Mucosa of stomach (tissue), 1 donor: ENCODE data around the gene SYNJ2.

Experiments used
- H3K27me3 ChIP-seq: one replicate; pipeline ENCODE4 v1.7.0; 2013; ENCODE audit warnings: mild to moderate bottlenecking, low read length; ENCODE audit not compliant: control insufficient read depth, insufficient read depth
- H3K36me3 ChIP-seq: one replicate; pipeline ENCODE4 v1.7.0; 2013; ENCODE audit warnings: low read length; ENCODE audit not compliant: control insufficient read depth, insufficient read depth
- H3K4me1 ChIP-seq: one replicate; pipeline ENCODE4 v1.7.0; 2013; ENCODE audit warnings: mild to moderate bottlenecking, low read length; ENCODE audit not compliant: control insufficient read depth, insufficient read depth
- H3K4me3 ChIP-seq: one replicate; pipeline ENCODE4 v1.7.0; 2013; ENCODE audit warnings: low read length
- H3K9ac ChIP-seq: one replicate; pipeline ENCODE4 v1.7.0; 2013; ENCODE audit warnings: mild to moderate bottlenecking, low read length, moderate library complexity
- H3K9me3 ChIP-seq: one replicate; pipeline ENCODE4 v1.7.0; 2013; ENCODE audit warnings: mild to moderate bottlenecking, low read length, moderate library complexity; ENCODE audit not compliant: control insufficient read depth
- donor health status: Pancreatic carcinoma.

The SYNJ2 gene

GRCh38 chr6:158061709-158062461 is 80.2 kb downstream of the SYNJ2 start:
- Histone ChIP-seq H3K4me3 (no peak overlapping the region), H3K4me1 (peaks cover 20% of the 10 kb centered on the region), H3K36me3 (peaks cover 7% of the 10 kb centered on the region), H3K9ac (no peak overlapping the region), H3K9me3 (no peaks in the 10 kb centered on the region), H3K27me3 (no peaks in the 10 kb centered on the region)

- no peak overlapping the region for H3K4me3 ChIP-seq
- H3K4me1 ChIP-seq = peaks cover 34% of the 10 kb centered on the region
- H3K36me3 ChIP-seq = peaks cover 7% of the 10 kb centered on the region
- no peaks in the 10 kb centered on the region for H3K27me3 ChIP-seq
- no peak overlapping the region for H3K9ac ChIP-seq
- no peaks in the 10 kb centered on the region for H3K9me3 ChIP-seq
These were observed 82.1 kb downstream of the SYNJ2 start for GRCh38 chr6:158063736-158064135.

- H3K36me3 ChIP-seq = peaks cover 7% of the 10 kb centered on the region
- H3K9me3 ChIP-seq = no peaks in the 10 kb centered on the region
- no peaks in the 10 kb centered on the region for H3K27me3 ChIP-seq
- H3K9ac ChIP-seq = no peak overlapping the region
- H3K4me3 ChIP-seq = no peak overlapping the region
- H3K4me1 ChIP-seq = peaks cover 40% of the 10 kb centered on the region
These were observed 83.1 kb downstream of the SYNJ2 start for GRCh38 chr6:158064725-158065251.

- Histone ChIP-seq H3K9ac (no peak overlapping the region), H3K4me1 (peaks cover 26% of the 10 kb centered on the region), H3K36me3 (peaks cover 7% of the 10 kb centered on the region), H3K4me3 (no peak overlapping the region), H3K9me3 (no peaks in the 10 kb centered on the region), H3K27me3 (no peaks in the 10 kb centered on the region)
These were observed 84.6 kb downstream of the SYNJ2 start for GRCh38 chr6:158066136-158066781.

- Histone ChIP-seq H3K4me1 (peaks cover 28% of the 10 kb centered on the region), H3K4me3 (no peak overlapping the region), H3K9ac (no peak overlapping the region), H3K36me3 (peaks cover 7% of the 10 kb centered on the region), H3K27me3 (no peaks in the 10 kb centered on the region), H3K9me3 (no peaks in the 10 kb centered on the region)
These were observed 85.9 kb downstream of the SYNJ2 start for GRCh38 chr6:158067436-158068015.

GRCh38 chr6:158068156-158068892 is 86.7 kb downstream of the SYNJ2 start:
- Histone ChIP-seq H3K9ac (peak overlapping the region; percentile 11), H3K4me1 (peaks cover 28% of the 10 kb centered on the region), H3K27me3 (no peaks in the 10 kb centered on the region), H3K4me3 (no peak overlapping the region), H3K9me3 (no peaks in the 10 kb centered on the region), H3K36me3 (peaks cover 7% of the 10 kb centered on the region)

- no peak overlapping the region for H3K4me3 ChIP-seq
- H3K4me1 ChIP-seq = peaks cover 28% of the 10 kb centered on the region
- H3K36me3 ChIP-seq = peaks cover 7% of the 10 kb centered on the region
- no peaks in the 10 kb centered on the region for H3K9me3 ChIP-seq
- H3K27me3 ChIP-seq = no peaks in the 10 kb centered on the region
- H3K9ac ChIP-seq = no peak overlapping the region
These were observed 87.5 kb downstream of the SYNJ2 start for GRCh38 chr6:158068893-158069799.

- Histone ChIP-seq H3K9me3 (no peaks in the 10 kb centered on the region), H3K9ac (no peak overlapping the region), H3K4me3 (no peak overlapping the region)
These were observed 88.1 kb downstream of the SYNJ2 start for GRCh38 chr6:158069800-158070195.

GRCh38 chr6:158070513-158070912 is 88.8 kb downstream of the SYNJ2 start:
- peaks cover 28% of the 10 kb centered on the region for H3K4me1 ChIP-seq
- H3K27me3 ChIP-seq = no peaks in the 10 kb centered on the region
- no peak overlapping the region for H3K4me3 ChIP-seq
- H3K9me3 ChIP-seq = no peaks in the 10 kb centered on the region
- no peak overlapping the region for H3K9ac ChIP-seq
- H3K36me3 ChIP-seq = peaks cover 7% of the 10 kb centered on the region

More at GRCh38 chr6:158069800-158070195, 88.1 kb downstream of the SYNJ2 start:
- peaks cover 7% of the 10 kb centered on the region for H3K36me3 ChIP-seq
- H3K4me1 ChIP-seq = peaks cover 28% of the 10 kb centered on the region
- no peaks in the 10 kb centered on the region for H3K27me3 ChIP-seq

GRCh38 chr6:158071121-158072082 is 89.7 kb downstream of the SYNJ2 start:
- Histone ChIP-seq H3K4me1 (peaks cover 28% of the 10 kb centered on the region), H3K4me3 (no peak overlapping the region), H3K9ac (no peak overlapping the region), H3K9me3 (no peaks in the 10 kb centered on the region), H3K27me3 (no peaks in the 10 kb centered on the region), H3K36me3 (no peaks in the 10 kb centered on the region)
